ENCODE results near the gene ARHGEF2. TPM values are rescaled to one million over a fixed set of nuclear protein-coding genes. Genes with fewer than 3 reads are reported as not detected.

ARHGEF2 gene
- total and polyA plus RNA-seq, 2 donors (not counting 3 experiments of a cell fraction or from before 2014, with no cell fraction given): 59.2 to 118 TPM

- Histone ChIP-seq H3K79me2 (ENCODE audit: control insufficient read depth, insufficient read depth, low read length) (no peaks in the 10 kb centered on the region), H2AFZ (ENCODE audit: low read depth, low read length) (no peak overlapping the region), H3K27ac (ENCODE audit: insufficient read depth, low read depth, low read length) (no peak overlapping the region), H3K9me1 (replicated peaks; ENCODE audit: control insufficient read depth, extremely low read depth, insufficient read depth, low read length) (no peaks in the 10 kb centered on the region), H3K4me1 (ENCODE audit: control insufficient read depth, extremely low read depth, insufficient read depth, low read length) (peaks cover under 1% of the 10 kb centered on the region), H3K4me2 (ENCODE audit: insufficient read depth, low read length) (no peak overlapping the region), H3K27me3 (ENCODE audit: control insufficient read depth in 2 of 2, insufficient read depth in 2 of 2, low read length in 2 of 2) (no peaks in the 10 kb centered on the region), H3K9ac (replicated peaks; ENCODE audit: extremely low read depth, insufficient read depth, low read length) (no peak overlapping the region), H4K20me1 (replicated peaks; ENCODE audit: control insufficient read depth, extremely low read depth, insufficient read depth, low read length) (no peaks in the 10 kb centered on the region), H3K9me3 (replicated peaks; ENCODE audit: control insufficient read depth, insufficient read depth, low read length) (no peaks in the 10 kb centered on the region), H3K4me3 (replicated peaks in 1 of 3; ENCODE audit: insufficient read depth in 1 of 3, low read depth in 1 of 3, low read length in 3 of 3) (no peak overlapping the region), H3K36me3 (ENCODE audit: control insufficient read depth in 2 of 2, extremely low read depth in 1 of 2, insufficient read depth in 2 of 2, low read length in 2 of 2) (peaks cover 25 to 33% of the 10 kb centered on the region in 2 experiments)
- intact Hi-C loops (cut with micrococcal nuclease) (no loop called here), dilution Hi-C loops (cut with MboI; ENCODE audit: extremely low pct_ligation_motif_present, low sequenced_read_pairs) (no loop called here)
- CTCF ChIA-PET: interaction anchor here (1.0 to 3.3 kb wide), 3 partner anchors 13 to 43 kb away, joined by 3 to 30 read pairs (median 5); partner anchors contain the start of gene KHDC4
- POLR2A ChIA-PET: no interaction called here
- FAIRE-seq (no peak), DNase-seq (ENCODE audit: low read depth, low spot score) (no peak)
- BruUV-seq (replicated peaks): no TSS peak
- TF ChIP-seq FOS (IDR thresholded peaks at IDR 0.05; ENCODE audit: borderline replicate concordance, insufficient read depth, low read length): no peak
- TF ChIP-seq POLR2AphosphoS5 (IDR thresholded peaks at IDR 0.05; ENCODE audit: insufficient read depth, low read depth, low read length): no peak
- TF ChIP-seq CTCF (IDR thresholded peaks at IDR 0.05; ENCODE audit: extremely low read depth in 1 of 2, insufficient read depth in 1 of 2, low read depth in 1 of 2, low read length in 2 of 2): no peak
- no peak for TF ChIP-seq JUN (IDR thresholded peaks at IDR 0.05; ENCODE audit: borderline replicate concordance, insufficient read depth, insufficient read length, low read depth)
- no peak for TF ChIP-seq MYC (IDR thresholded peaks at IDR 0.05; ENCODE audit: low read depth, low read length)
- no peak for TF ChIP-seq EZH2 (IDR thresholded peaks at IDR 0.05; ENCODE audit: borderline replicate concordance, low read depth, low read length, severe bottlenecking)
- TF ChIP-seq, protein P1, sequence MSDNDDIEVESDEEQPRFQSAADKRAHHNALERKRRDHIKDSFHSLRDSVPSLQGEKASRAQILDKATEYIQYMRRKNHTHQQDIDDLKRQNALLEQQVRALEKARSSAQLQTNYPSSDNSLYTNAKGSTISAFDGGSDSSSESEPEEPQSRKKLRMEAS (IDR thresholded peaks at IDR 0.05; ENCODE audit: insufficient read depth, insufficient read length): no peak
- no peak for TF ChIP-seq POLR2A (IDR thresholded peaks at IDR 0.05; ENCODE audit: low read depth, low read length)
- TF ChIP-seq GATA2 (IDR thresholded peaks at IDR 0.05; ENCODE audit: insufficient read depth, insufficient read length, low read depth, low read length): no peak
These were observed 31.6 kb downstream of the ARHGEF2 start for GRCh38 chr1:155946633-155947219.

All from endothelial cell of umbilical vein (primary cell).